ENCODE results near the gene B3GALT4. TPM values are rescaled to one million over a fixed set of nuclear protein-coding genes. Genes with fewer than 3 reads are reported as not detected.

Gene B3GALT4
- total RNA-seq, 6 experiments from 2014 or later: 0.66 to 3.0 (median 2.7) TPM

GRCh38 chr6:33289784-33290315 is 12.9 kb downstream of the B3GALT4 start:
- no peaks in the 10 kb centered on the region for H3K9me3 Mint-ChIP-seq
- H3K27ac Mint-ChIP-seq: peak overlapping the region; percentile 82
- peaks cover 46% of the 10 kb centered on the region for H3K36me3 Mint-ChIP-seq (ENCODE audit: low read depth)
- DNase-seq: no peak
- H3K4me1 Mint-ChIP-seq (ENCODE audit: low read depth): peaks cover 42% of the 10 kb centered on the region
- TF ChIP-seq CTCF (IDR thresholded peaks at IDR 0.05): no peak
- peak overlapping the region; percentile 94 for H3K4me3 Mint-ChIP-seq
- H3K27me3 Mint-ChIP-seq (ENCODE audit: insufficient read depth): no peaks in the 10 kb centered on the region; the same call in 1 of the 2 replicates

- Mint-ChIP-seq H3K4me1 (ENCODE audit: low read depth) (peaks cover 42% of the 10 kb centered on the region), H3K36me3 (ENCODE audit: low read depth) (peaks cover 46% of the 10 kb centered on the region), H3K27me3 (ENCODE audit: insufficient read depth) (no peaks in the 10 kb centered on the region; the same call in 1 of the 2 replicates), H3K9me3 (no peaks in the 10 kb centered on the region), H3K27ac (peak overlapping the region; percentile 82; the same call in 1 of the 2 replicates), H3K4me3 (peak overlapping the region; percentile 94)
- no peak for DNase-seq
- TF ChIP-seq CTCF (IDR thresholded peaks at IDR 0.05): no peak
Observed at GRCh38 chr6:33290459-33290858, 13.5 kb downstream of the B3GALT4 start.

DNA sequence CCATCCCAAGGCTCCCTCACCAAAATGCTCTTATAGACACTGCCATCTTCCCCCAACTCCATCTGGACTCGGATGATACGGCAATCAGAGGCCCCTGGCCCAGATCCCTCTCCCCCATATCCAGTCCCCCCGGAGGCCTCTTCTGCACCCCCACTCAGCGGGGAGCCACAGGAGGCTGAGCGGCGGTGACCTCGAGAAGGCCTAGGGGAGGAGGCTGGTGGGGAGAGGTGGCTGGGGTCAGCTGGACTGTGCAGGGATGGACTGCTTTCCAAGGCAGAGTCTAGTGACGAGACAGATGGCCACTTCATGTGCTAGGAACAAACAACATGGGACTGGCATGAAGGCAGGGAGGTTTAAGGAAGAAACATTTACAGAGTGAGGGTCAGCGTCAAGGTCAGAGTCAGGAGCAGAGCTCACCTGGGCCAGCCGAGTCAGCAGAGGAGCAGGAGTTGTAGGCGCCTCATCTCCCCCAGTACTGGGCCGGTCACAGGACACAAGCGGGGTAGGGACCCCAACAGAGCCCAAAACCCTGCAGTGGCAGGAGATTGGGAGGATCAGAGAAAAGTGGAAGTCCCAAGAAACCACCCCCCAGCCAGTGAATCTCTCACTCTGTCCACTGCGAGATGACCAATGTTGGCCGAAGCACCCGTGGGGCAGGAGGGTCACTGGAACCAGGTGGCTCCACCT is 16.2 kb downstream of the B3GALT4 start:
- Mint-ChIP-seq H3K4me3 (no peak overlapping the region), H3K9me3 (peaks cover 3% of the 10 kb centered on the region), H3K27me3 (ENCODE audit: insufficient read depth) (peaks cover 3% of the 10 kb centered on the region), H3K36me3 (ENCODE audit: low read depth) (peaks cover 32% of the 10 kb centered on the region), H3K4me1 (ENCODE audit: low read depth) (peaks cover 40% of the 10 kb centered on the region), H3K27ac (peak overlapping the region; percentile 40)
- TF ChIP-seq CTCF (IDR thresholded peaks at IDR 0.05): no peak
- no peak for DNase-seq

DNA sequence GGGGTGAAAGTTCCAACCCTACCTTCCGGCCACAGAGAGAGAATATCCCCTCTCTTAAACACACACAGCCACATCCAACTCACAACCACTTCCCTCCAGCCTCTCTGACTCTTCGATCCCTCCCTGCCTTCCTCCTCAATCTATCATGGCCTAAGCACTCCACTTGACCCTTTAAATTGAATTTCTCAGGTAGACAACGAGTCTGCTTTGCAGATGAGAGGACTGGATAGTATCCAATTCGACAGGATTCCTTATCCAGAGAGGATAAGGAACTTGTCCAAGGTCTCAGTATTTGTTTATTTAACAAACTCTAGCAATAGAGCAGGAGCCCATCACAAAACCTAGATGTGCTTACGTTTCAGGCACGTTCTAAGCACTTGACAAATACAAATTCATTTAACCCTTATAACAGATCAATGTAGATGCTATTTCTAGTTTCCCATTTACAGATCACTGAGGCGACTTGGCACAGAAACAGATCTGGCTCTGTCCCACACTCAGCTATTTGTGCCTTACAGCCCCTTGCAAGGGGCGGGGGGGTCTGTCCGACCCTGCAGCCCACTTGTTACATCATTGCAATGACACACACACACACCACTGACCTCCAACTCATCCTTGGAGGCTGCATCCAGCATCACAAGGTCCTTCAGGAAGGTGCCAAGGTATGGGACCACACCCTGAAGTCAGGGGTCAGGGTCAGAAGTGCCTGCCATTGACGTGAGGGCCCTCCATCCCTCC is 17.3 kb downstream of the B3GALT4 start:
- H3K27me3 Mint-ChIP-seq (ENCODE audit: insufficient read depth): peaks cover 7% of the 10 kb centered on the region
- no peak for DNase-seq
- H3K4me3 Mint-ChIP-seq: no peak overlapping the region
- H3K4me1 Mint-ChIP-seq (ENCODE audit: low read depth): peaks cover 35% of the 10 kb centered on the region
- H3K9me3 Mint-ChIP-seq: peaks cover 4% of the 10 kb centered on the region
- H3K36me3 Mint-ChIP-seq (ENCODE audit: low read depth): peaks cover 21% of the 10 kb centered on the region
- peak overlapping the region; percentile 4; the same call in 1 of the 2 replicates for H3K27ac Mint-ChIP-seq
- no peak for TF ChIP-seq CTCF (IDR thresholded peaks at IDR 0.05)

- peaks cover 33% of the 10 kb centered on the region for H3K4me1 Mint-ChIP-seq (ENCODE audit: low read depth)
- no peak for TF ChIP-seq CTCF (IDR thresholded peaks at IDR 0.05)
- no peak for DNase-seq
- peaks cover 17% of the 10 kb centered on the region for H3K27me3 Mint-ChIP-seq (ENCODE audit: insufficient read depth)
- H3K4me3 Mint-ChIP-seq: no peak overlapping the region
- H3K9me3 Mint-ChIP-seq: peaks cover 4% of the 10 kb centered on the region
- peaks cover 19% of the 10 kb centered on the region; the same call in 1 of the 2 replicates for H3K36me3 Mint-ChIP-seq (ENCODE audit: low read depth)
- no peak overlapping the region; the same call in 1 of the 2 replicates for H3K27ac Mint-ChIP-seq
Observed at GRCh38 chr6:33295621-33296369, 18.9 kb downstream of the B3GALT4 start.

Measured in HFFc6 (cell line).